ENCODE data around the gene AHDC1. TPM values are rescaled to one million over a fixed set of nuclear protein-coding genes. Genes with fewer than 3 reads are reported as not detected.

Gene AHDC1
- polyA plus RNA-seq, 1 donor from 2014 or later, result 5.3 TPM

DNA sequence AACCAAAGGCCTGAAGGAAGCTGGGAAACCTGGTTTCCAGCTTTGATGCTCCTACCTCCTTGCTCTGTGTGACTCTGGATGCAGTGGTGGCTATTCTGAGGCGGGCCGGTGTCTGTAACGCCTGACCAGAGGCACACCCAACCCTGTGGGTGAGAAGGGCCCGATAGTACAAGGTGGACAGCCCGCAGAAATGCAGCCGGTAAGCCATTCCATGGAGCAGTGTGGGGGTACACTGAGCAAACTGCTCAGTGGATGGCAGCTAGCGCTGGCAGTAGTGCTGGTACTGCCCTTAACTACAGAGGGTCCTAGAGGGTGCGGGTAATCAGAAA, 36.0 kb downstream of the AHDC1 start:
- peak overlapping the region; percentile 53 for H3K4me3 ChIP-seq (ENCODE audit: low read length)
- H3K9me3 ChIP-seq (ENCODE audit: low read length), result no peaks in the 10 kb centered on the region
- H3K79me2 ChIP-seq (replicated peaks; ENCODE audit: insufficient read depth, low read length), result peaks cover 82% of the 10 kb centered on the region
- H3K27me3 ChIP-seq (ENCODE audit: insufficient read depth, low read depth, low read length), result no peaks in the 10 kb centered on the region
- H3F3A ChIP-seq (ENCODE audit: insufficient read depth, low read length, poor library complexity, severe bottlenecking), result peaks cover 9% of the 10 kb centered on the region
- H2AFZ ChIP-seq (ENCODE audit: low read depth, low read length), result no peak overlapping the region
- no peaks in the 10 kb centered on the region for H3K9me2 ChIP-seq (ENCODE audit: insufficient read depth, low read length)
- peak overlapping the region; percentile 43 for H3K4me2 ChIP-seq (ENCODE audit: low read length)
- peak overlapping the region; percentile 60 for H3K9ac ChIP-seq (ENCODE audit: low read length)
- peak overlapping the region; percentile 88 for H3K27ac ChIP-seq (ENCODE audit: low read length)
- TF ChIP-seq, protein P1, sequence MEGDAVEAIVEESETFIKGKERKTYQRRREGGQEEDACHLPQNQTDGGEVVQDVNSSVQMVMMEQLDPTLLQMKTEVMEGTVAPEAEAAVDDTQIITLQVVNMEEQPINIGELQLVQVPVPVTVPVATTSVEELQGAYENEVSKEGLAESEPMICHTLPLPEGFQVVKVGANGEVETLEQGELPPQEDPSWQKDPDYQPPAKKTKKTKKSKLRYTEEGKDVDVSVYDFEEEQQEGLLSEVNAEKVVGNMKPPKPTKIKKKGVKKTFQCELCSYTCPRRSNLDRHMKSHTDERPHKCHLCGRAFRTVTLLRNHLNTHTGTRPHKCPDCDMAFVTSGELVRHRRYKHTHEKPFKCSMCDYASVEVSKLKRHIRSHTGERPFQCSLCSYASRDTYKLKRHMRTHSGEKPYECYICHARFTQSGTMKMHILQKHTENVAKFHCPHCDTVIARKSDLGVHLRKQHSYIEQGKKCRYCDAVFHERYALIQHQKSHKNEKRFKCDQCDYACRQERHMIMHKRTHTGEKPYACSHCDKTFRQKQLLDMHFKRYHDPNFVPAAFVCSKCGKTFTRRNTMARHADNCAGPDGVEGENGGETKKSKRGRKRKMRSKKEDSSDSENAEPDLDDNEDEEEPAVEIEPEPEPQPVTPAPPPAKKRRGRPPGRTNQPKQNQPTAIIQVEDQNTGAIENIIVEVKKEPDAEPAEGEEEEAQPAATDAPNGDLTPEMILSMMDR (IDR thresholded peaks at IDR 0.05; ENCODE audit: poor library complexity, severe bottlenecking), result no peak
- TF ChIP-seq POLR2AphosphoS5 (IDR thresholded peaks at IDR 0.05) (no peak), EP300 (conservative IDR thresholded peaks at IDR 0.05; ENCODE audit: poor library complexity, severe bottlenecking) (no peak), MXI1 (conservative IDR thresholded peaks at IDR 0.05; ENCODE audit: poor library complexity, severe bottlenecking) (no peak), SMC3 (conservative IDR thresholded peaks at IDR 0.05; ENCODE audit: poor library complexity) (no peak), TAF1 (IDR thresholded peaks at IDR 0.05; ENCODE audit: low read depth) (no peak), EZH2 (IDR thresholded peaks at IDR 0.05; ENCODE audit: borderline replicate concordance, insufficient read depth, low read length, poor library complexity, severe bottlenecking) (no peak), RAD21 (conservative IDR thresholded peaks at IDR 0.05) (no peak)
- TF ChIP-seq, protein P2, sequence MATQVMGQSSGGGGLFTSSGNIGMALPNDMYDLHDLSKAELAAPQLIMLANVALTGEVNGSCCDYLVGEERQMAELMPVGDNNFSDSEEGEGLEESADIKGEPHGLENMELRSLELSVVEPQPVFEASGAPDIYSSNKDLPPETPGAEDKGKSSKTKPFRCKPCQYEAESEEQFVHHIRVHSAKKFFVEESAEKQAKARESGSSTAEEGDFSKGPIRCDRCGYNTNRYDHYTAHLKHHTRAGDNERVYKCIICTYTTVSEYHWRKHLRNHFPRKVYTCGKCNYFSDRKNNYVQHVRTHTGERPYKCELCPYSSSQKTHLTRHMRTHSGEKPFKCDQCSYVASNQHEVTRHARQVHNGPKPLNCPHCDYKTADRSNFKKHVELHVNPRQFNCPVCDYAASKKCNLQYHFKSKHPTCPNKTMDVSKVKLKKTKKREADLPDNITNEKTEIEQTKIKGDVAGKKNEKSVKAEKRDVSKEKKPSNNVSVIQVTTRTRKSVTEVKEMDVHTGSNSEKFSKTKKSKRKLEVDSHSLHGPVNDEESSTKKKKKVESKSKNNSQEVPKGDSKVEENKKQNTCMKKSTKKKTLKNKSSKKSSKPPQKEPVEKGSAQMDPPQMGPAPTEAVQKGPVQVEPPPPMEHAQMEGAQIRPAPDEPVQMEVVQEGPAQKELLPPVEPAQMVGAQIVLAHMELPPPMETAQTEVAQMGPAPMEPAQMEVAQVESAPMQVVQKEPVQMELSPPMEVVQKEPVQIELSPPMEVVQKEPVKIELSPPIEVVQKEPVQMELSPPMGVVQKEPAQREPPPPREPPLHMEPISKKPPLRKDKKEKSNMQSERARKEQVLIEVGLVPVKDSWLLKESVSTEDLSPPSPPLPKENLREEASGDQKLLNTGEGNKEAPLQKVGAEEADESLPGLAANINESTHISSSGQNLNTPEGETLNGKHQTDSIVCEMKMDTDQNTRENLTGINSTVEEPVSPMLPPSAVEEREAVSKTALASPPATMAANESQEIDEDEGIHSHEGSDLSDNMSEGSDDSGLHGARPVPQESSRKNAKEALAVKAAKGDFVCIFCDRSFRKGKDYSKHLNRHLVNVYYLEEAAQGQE (IDR thresholded peaks at IDR 0.05; ENCODE audit: borderline replicate concordance), result no peak
- no peaks in the 10 kb centered on the region for H3K36me3 ChIP-seq (ENCODE audit: insufficient read depth, low read length)
- H4K20me1 ChIP-seq (ENCODE audit: insufficient read depth), result no peaks in the 10 kb centered on the region

DNA sequence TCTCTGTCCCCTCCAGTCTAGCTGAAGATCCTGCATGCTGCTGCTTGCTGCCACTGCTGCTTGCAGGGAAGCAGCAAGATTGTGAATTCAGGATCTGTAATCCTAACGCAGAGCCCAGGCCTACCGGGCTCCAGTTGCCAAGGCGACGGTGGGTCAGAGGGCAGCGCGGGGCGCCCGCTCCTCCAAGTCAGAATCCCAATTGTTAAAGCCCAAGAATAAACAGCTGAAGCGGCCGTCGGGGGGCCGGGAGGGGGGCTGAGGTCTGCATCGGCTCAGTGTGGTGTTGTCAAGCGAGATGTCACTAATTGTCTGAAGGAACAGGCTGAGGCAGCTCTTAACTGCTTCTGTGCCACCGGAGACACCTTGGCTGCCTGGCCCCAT, 36.8 kb downstream of the AHDC1 start:
- peak; percentile 63 for TF ChIP-seq POLR2AphosphoS5 (IDR thresholded peaks at IDR 0.05)
- TF ChIP-seq RAD21 (conservative IDR thresholded peaks at IDR 0.05), result no peak
- peak; percentile 48 for TF ChIP-seq SMC3 (conservative IDR thresholded peaks at IDR 0.05; ENCODE audit: poor library complexity)
- TF ChIP-seq TAF1 (IDR thresholded peaks at IDR 0.05; ENCODE audit: low read depth), result peak; percentile 43
- TF ChIP-seq EP300 (conservative IDR thresholded peaks at IDR 0.05; ENCODE audit: poor library complexity, severe bottlenecking), result peak; percentile 78
- peak; percentile 60 for TF ChIP-seq MXI1 (conservative IDR thresholded peaks at IDR 0.05; ENCODE audit: poor library complexity, severe bottlenecking)
- H3K4me3 ChIP-seq (ENCODE audit: low read length), result peak overlapping the region; percentile 53
- no peaks in the 10 kb centered on the region for H3K9me3 ChIP-seq (ENCODE audit: low read length)
- H3K79me2 ChIP-seq (replicated peaks; ENCODE audit: insufficient read depth, low read length), result peaks cover 83% of the 10 kb centered on the region
- H3K4me2 ChIP-seq (ENCODE audit: low read length), result peak overlapping the region; percentile 43
- H3K9ac ChIP-seq (ENCODE audit: low read length), result peak overlapping the region; percentile 60
- H2AFZ ChIP-seq (ENCODE audit: low read depth, low read length), result no peak overlapping the region
- no peaks in the 10 kb centered on the region for H3K9me2 ChIP-seq (ENCODE audit: insufficient read depth, low read length)
- peaks cover 9% of the 10 kb centered on the region for H3F3A ChIP-seq (ENCODE audit: insufficient read depth, low read length, poor library complexity, severe bottlenecking)
- H3K27me3 ChIP-seq (ENCODE audit: insufficient read depth, low read depth, low read length), result no peaks in the 10 kb centered on the region
- H3K36me3 ChIP-seq (ENCODE audit: insufficient read depth, low read length), result no peaks in the 10 kb centered on the region
- H4K20me1 ChIP-seq (ENCODE audit: insufficient read depth), result no peaks in the 10 kb centered on the region
- peak overlapping the region; percentile 88 for H3K27ac ChIP-seq (ENCODE audit: low read length)

Measured in neural cell (in vitro differentiated cells).